Liver (tissue), 9 donors: ENCODE measurements around the gene TLR10. TPM values are rescaled to one million over a fixed set of nuclear protein-coding genes. Genes with fewer than 3 reads are reported as not detected.

ENCODE experiments used
- DNase-seq: peaks from one replicate; pipeline ENCODE4 v3.0.0-alpha.2; 2017; ENCODE audit warnings: low spot score
- H3K27ac ChIP-seq, 2 donors: one replicate each; pipeline ENCODE4 v1.7.0; 2013; ENCODE audit warnings: inconsistent platforms in 2 of 2, low read length in 2 of 2, control low read depth in 1 of 2, low read depth in 1 of 2, mild to moderate bottlenecking in 1 of 2
- H3K27me3 ChIP-seq, 4 donors: one replicate each; pipeline versions ENCODE4 v1.6.1 to v1.7.0; 2013; ENCODE audit warnings: low read length in 3 of 4, inconsistent platforms in 1 of 4, mild to moderate bottlenecking in 1 of 4, moderate library complexity in 1 of 4; ENCODE audit not compliant: control insufficient read depth in 4 of 4, insufficient read depth in 4 of 4
- H3K36me3 ChIP-seq, 4 donors: one replicate each; pipeline versions ENCODE4 v1.6.1 to v1.7.0; 2013; ENCODE audit warnings: low read length in 3 of 4, mild to moderate bottlenecking in 3 of 4, low read depth in 1 of 4, moderate library complexity in 1 of 4; ENCODE audit not compliant: control insufficient read depth in 4 of 4, insufficient read depth in 3 of 4
- H3K4me1 ChIP-seq, 4 donors: one replicate each; pipeline versions ENCODE4 v1.6.1 to v1.7.0; 2013; ENCODE audit warnings: low read length in 3 of 4, mild to moderate bottlenecking in 3 of 4, moderate library complexity in 1 of 4; ENCODE audit not compliant: control insufficient read depth in 4 of 4, insufficient read depth in 4 of 4
- H3K4me3 ChIP-seq, 3 donors: one replicate each; pipeline versions ENCODE4 v1.6.1 to v1.7.0; 2013; ENCODE audit warnings: low read length in 3 of 3, control low read depth in 1 of 3, low read depth in 1 of 3, mild to moderate bottlenecking in 1 of 3
- H3K9ac ChIP-seq, 2 donors: one replicate each; pipeline ENCODE4 v1.7.0; 2013; ENCODE audit warnings: low read length in 2 of 2, mild to moderate bottlenecking in 2 of 2, moderate library complexity in 2 of 2, control low read depth in 1 of 2, low read depth in 1 of 2
- H3K9me3 ChIP-seq, 4 donors: one replicate each; pipeline versions ENCODE4 v1.6.1 to v1.7.0; 2013; ENCODE audit warnings: low read length in 3 of 4; ENCODE audit not compliant: control insufficient read depth in 4 of 4
- EGR1 ChIP-seq, 2 donors: IDR thresholded peaks; 2 replicates each; pipeline ENCODE4 v1.6.1; 2016 to 2018; ENCODE audit warnings: antibody characterized with exemption in 2 of 2, low read depth in 2 of 2
- FOXA1 ChIP-seq: IDR thresholded peaks from 2 replicates; pipeline ENCODE4 v1.6.1; 2016; ENCODE audit warnings: antibody characterized with exemption
- FOXA2 ChIP-seq: IDR thresholded peaks from 2 replicates; pipeline ENCODE4 v1.6.1; 2016; ENCODE audit warnings: antibody characterized with exemption
- GABPA ChIP-seq, 2 donors: IDR thresholded peaks in 1 of 2; conservative IDR thresholded peaks in 1 of 2; 2 replicates each; pipeline ENCODE4 v1.6.1; 2016; ENCODE audit warnings: antibody characterized with exemption in 2 of 2, mild to moderate bottlenecking in 1 of 2, moderate library complexity in 1 of 2
- HNF4A ChIP-seq, 2 donors: conservative IDR thresholded peaks; 2 replicates each; pipeline ENCODE4 v1.6.1; 2016; ENCODE audit warnings: antibody characterized with exemption in 2 of 2, mild to moderate bottlenecking in 2 of 2
- HNF4G ChIP-seq: IDR thresholded peaks from 2 replicates; pipeline ENCODE4 v1.6.1; 2016; ENCODE audit warnings: antibody characterized with exemption
- JUND ChIP-seq, 2 donors: IDR thresholded peaks; 2 replicates each; pipeline ENCODE4 v1.6.1; 2016; ENCODE audit warnings: antibody characterized with exemption in 2 of 2
- NR2F2 ChIP-seq: IDR thresholded peaks from 2 replicates; pipeline ENCODE4 v1.6.1; 2016; ENCODE audit warnings: antibody characterized with exemption
- RAD21 ChIP-seq, 2 donors: IDR thresholded peaks; 2 replicates each; pipeline ENCODE4 v1.6.1; 2016; ENCODE audit warnings: antibody characterized with exemption in 2 of 2, mild to moderate bottlenecking in 2 of 2
- REST ChIP-seq: IDR thresholded peaks from 2 replicates; pipeline ENCODE4 v1.6.1; 2016; ENCODE audit warnings: antibody characterized with exemption, mild to moderate bottlenecking
- RXRA ChIP-seq, 2 donors: IDR thresholded peaks; 2 replicates each; pipeline ENCODE4 v1.6.1; 2017 to 2018; ENCODE audit warnings: antibody characterized with exemption in 2 of 2, mild to moderate bottlenecking in 1 of 2
- SP1 ChIP-seq: IDR thresholded peaks from 2 replicates; pipeline ENCODE4 v1.6.1; 2018; ENCODE audit warnings: antibody characterized with exemption, mild to moderate bottlenecking
- TAF1 ChIP-seq: conservative IDR thresholded peaks from 2 replicates; pipeline ENCODE4 v1.6.1; 2016; ENCODE audit warnings: antibody characterized with exemption, mild to moderate bottlenecking
- YY1 ChIP-seq: IDR thresholded peaks from 2 replicates; pipeline ENCODE4 v1.6.1; 2016; ENCODE audit warnings: antibody characterized with exemption, mild to moderate bottlenecking
- ZBTB33 ChIP-seq: IDR thresholded peaks from 2 replicates; pipeline ENCODE4 v1.6.1; 2016; ENCODE audit warnings: antibody characterized with exemption
- WGBS: extraction: QIAGEN DNeasy Blood & Tissue Kit; methylation state at CpG from one replicate; pipeline ENCODE4 v1.1.7; 2013; 5-methylcytosine and 5-hydroxymethylcytosine counted together
- polyA plus RNA-seq, 2 donors: library from polyadenylated mRNA; stranded (reverse) in 1 of 2; unstranded in 1 of 2; fragments of 200-250 nt in 1 of 2; fragments of >200 nt in 1 of 2; fragmentation: Nextera tagmentation in 1 of 2; extraction: Ambion mirVana in 1 of 2; gene quantifications; one replicate each; pipeline versions ENCODE4 v1.2.1 to v1.2.3, GENCODE V29; 2013 to 2015
- total RNA-seq, 2 donors: library from RNA; depleted of rRNA; stranded (reverse); fragments of >200 nt; gene quantifications; one replicate each; pipeline ENCODE4 v1.2.3, GENCODE V29; 2014
- TF ChIP-seq, protein P1 (sequence below): fragments of 150-350 bp; IDR thresholded peaks from 2 replicates; pipeline ENCODE4 v1.5.1; 2017; ENCODE audit warnings: improper control_type of control experiment, low read depth, low read length; ENCODE audit not compliant: missing input control
- TF ChIP-seq, protein P2 (sequence below): IDR thresholded peaks from 2 replicates; pipeline ENCODE4 v1.6.1; 2016; ENCODE audit warnings: antibody characterized with exemption
- TF ChIP-seq, protein P3 (sequence below): IDR thresholded peaks from 2 replicates; pipeline ENCODE4 v1.6.1; 2016; ENCODE audit warnings: antibody characterized with exemption
- donor health status: healthy.
- donor health status: healthy.
- donor health status: healthy.
- donor health status: healthy.
- donor health status: healthy.

The TLR10 gene
- total and polyA plus RNA-seq, 4 donors = 0.02 to 1.9 (median 0.11) TPM

- H3K9ac ChIP-seq = no peak overlapping the region
- no peaks in the 10 kb centered on the region for H3K36me3 ChIP-seq
- no peaks in the 10 kb centered on the region for H3K9me3 ChIP-seq
- no peak overlapping the region for H3K4me3 ChIP-seq
- 75% methylated on average over 3 of the region's 3 CpGs for WGBS
- no peak overlapping the region for H3K27ac ChIP-seq
- H3K27me3 ChIP-seq = no peaks in the 10 kb centered on the region
- H3K4me1 ChIP-seq = peaks cover 0 to 2% (median under 1%) of the 10 kb centered on the region in 4 donors
- no peak for DNase-seq
- no peak for TF ChIP-seq JUND (IDR thresholded peaks at IDR 0.05)
- TF ChIP-seq, protein P1, sequence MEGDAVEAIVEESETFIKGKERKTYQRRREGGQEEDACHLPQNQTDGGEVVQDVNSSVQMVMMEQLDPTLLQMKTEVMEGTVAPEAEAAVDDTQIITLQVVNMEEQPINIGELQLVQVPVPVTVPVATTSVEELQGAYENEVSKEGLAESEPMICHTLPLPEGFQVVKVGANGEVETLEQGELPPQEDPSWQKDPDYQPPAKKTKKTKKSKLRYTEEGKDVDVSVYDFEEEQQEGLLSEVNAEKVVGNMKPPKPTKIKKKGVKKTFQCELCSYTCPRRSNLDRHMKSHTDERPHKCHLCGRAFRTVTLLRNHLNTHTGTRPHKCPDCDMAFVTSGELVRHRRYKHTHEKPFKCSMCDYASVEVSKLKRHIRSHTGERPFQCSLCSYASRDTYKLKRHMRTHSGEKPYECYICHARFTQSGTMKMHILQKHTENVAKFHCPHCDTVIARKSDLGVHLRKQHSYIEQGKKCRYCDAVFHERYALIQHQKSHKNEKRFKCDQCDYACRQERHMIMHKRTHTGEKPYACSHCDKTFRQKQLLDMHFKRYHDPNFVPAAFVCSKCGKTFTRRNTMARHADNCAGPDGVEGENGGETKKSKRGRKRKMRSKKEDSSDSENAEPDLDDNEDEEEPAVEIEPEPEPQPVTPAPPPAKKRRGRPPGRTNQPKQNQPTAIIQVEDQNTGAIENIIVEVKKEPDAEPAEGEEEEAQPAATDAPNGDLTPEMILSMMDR = no peak
- TF ChIP-seq EGR1 (IDR thresholded peaks at IDR 0.05; ENCODE audit: low read depth in 2 of 2) = no peak
- no peak for TF ChIP-seq HNF4G
- no peak for TF ChIP-seq NR2F2
- TF ChIP-seq GABPA (IDR thresholded peaks at IDR 0.05 in 1 of 2, conservative IDR thresholded peaks at IDR 0.05 in 1 of 2) = no peak
- no peak for TF ChIP-seq YY1
- no peak for TF ChIP-seq TAF1
- TF ChIP-seq ZBTB33 = no peak
- no peak for TF ChIP-seq RAD21 (IDR thresholded peaks at IDR 0.05)
- TF ChIP-seq RXRA (IDR thresholded peaks at IDR 0.05) = no peak
- TF ChIP-seq, protein P2, sequence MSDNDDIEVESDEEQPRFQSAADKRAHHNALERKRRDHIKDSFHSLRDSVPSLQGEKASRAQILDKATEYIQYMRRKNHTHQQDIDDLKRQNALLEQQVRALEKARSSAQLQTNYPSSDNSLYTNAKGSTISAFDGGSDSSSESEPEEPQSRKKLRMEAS = no peak
- no peak for TF ChIP-seq REST
- no peak for TF ChIP-seq SP1
- no peak for TF ChIP-seq FOXA1
- no peak for TF ChIP-seq HNF4A (conservative IDR thresholded peaks at IDR 0.05)
- TF ChIP-seq FOXA2 = no peak
Measured at GRCh38 chr4:38764277-38764676, 18.5 kb downstream of the TLR10 start.

GRCh38 chr4:38762560-38762959 is 20.2 kb downstream of the TLR10 start:
- H3K9me3 ChIP-seq = no peaks in the 10 kb centered on the region
- H3K27me3 ChIP-seq = no peaks in the 10 kb centered on the region
- no peak for DNase-seq
- H3K9ac ChIP-seq = no peak overlapping the region
- no peak overlapping the region for H3K27ac ChIP-seq
- 92% methylated on average over 14 of the region's 14 CpGs for WGBS
- no peaks in the 10 kb centered on the region for H3K36me3 ChIP-seq
- TF ChIP-seq ZBTB33 = no peak
- no peak for TF ChIP-seq RXRA (IDR thresholded peaks at IDR 0.05)
- TF ChIP-seq, protein P3, sequence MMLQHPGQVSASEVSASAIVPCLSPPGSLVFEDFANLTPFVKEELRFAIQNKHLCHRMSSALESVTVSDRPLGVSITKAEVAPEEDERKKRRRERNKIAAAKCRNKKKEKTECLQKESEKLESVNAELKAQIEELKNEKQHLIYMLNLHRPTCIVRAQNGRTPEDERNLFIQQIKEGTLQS = no peak
- no peak for TF ChIP-seq EGR1 (IDR thresholded peaks at IDR 0.05; ENCODE audit: low read depth in 2 of 2)
- TF ChIP-seq HNF4G = no peak
- no peak for TF ChIP-seq HNF4A (conservative IDR thresholded peaks at IDR 0.05)
- no peak for TF ChIP-seq REST
- TF ChIP-seq FOXA2 = no peak
- H3K4me1 ChIP-seq = peaks cover 0 to 3% (median 1%) of the 10 kb centered on the region in 4 donors
- H3K4me3 ChIP-seq = no peak overlapping the region
